ENCODE data around the gene DNAH11. TPM values are rescaled to one million over a fixed set of nuclear protein-coding genes. Genes with fewer than 3 reads are reported as not detected.

Gene DNAH11
- total and polyA plus RNA-seq, 9 of the 15 experiments (the other 6 are each of a cell fraction or from before 2014, with no cell fraction given) = under 0.01 TPM; not detected in 7

GRCh38 chr7:21918216-21918615, 375.4 kb downstream of the DNAH11 start (continued):
- no peak for TF ChIP-seq CBX1 (IDR thresholded peaks at IDR 0.05; ENCODE audit: low read depth)
- no peak for TF ChIP-seq SMAD1 (IDR thresholded peaks at IDR 0.05; ENCODE audit: low read depth, low read length, partially characterized antibody)
- no peak for TF ChIP-seq MTA2 (IDR thresholded peaks at IDR 0.05; ENCODE audit: low read depth)
- no peak for TF ChIP-seq SFPQ (IDR thresholded peaks at IDR 0.05; ENCODE audit: low read depth, low read length)
- no peak for TF ChIP-seq SP1 (CRISPR knock-in tag; IDR thresholded peaks at IDR 0.05)
- no peak for TF ChIP-seq ZNF740 (CRISPR knock-in tag; IDR thresholded peaks at IDR 0.05)
- TF ChIP-seq ZNF740 (tag; IDR thresholded peaks at IDR 0.05) = no peak
- TF ChIP-seq ZNF644 (tag; IDR thresholded peaks at IDR 0.05; ENCODE audit: low read depth) = no peak

GRCh38 chr7:21920936-21921335, 378.1 kb downstream of the DNAH11 start:
- H3K4me2 ChIP-seq (ENCODE audit: insufficient read depth, low read length) = no peak overlapping the region
- POLR2A ChIA-PET = interaction anchor here (0.6 kb wide), 1 partner anchor 64 kb away, joined by 3 read pairs; no protein-coding TSS in a partner anchor

More at GRCh38 chr7:21920936-21921335, 378.1 kb downstream of the DNAH11 start:
- FAIRE-seq (no peak), DNase-seq (ENCODE audit: extremely low read depth in 1 of 4, low spot score in 3 of 4) (no peak), ATAC-seq (no peak)
- Histone ChIP-seq H3K4me1 (replicated peaks in 1 of 2; ENCODE audit: control insufficient read depth in 2 of 2, insufficient read depth in 2 of 2, low read length in 2 of 2) (no peaks in the 10 kb centered on the region), H3K27ac (ENCODE audit: extremely low read depth, low read depth, low read length) (no peak overlapping the region), H3K79me2 (ENCODE audit: control insufficient read depth, insufficient read depth, low read length) (no peaks in the 10 kb centered on the region), H2AFZ (ENCODE audit: low read depth, low read length) (no peak overlapping the region), H3K36me3 (ENCODE audit: control insufficient read depth, insufficient read depth, low read length) (no peaks in the 10 kb centered on the region), H3K9me1 (ENCODE audit: control insufficient read depth, insufficient read depth, low read length) (no peaks in the 10 kb centered on the region), H3K27me3 (ENCODE audit: control insufficient read depth in 2 of 2, insufficient read depth in 2 of 2, low read length in 2 of 2) (peaks cover 0 to 3% of the 10 kb centered on the region in 2 experiments; a peak in 1 of 5 replicates), H3K9me3 (replicated peaks; ENCODE audit: control insufficient read depth, insufficient read depth, low read depth, low read length) (no peaks in the 10 kb centered on the region), H3K4me3 (no peak overlapping the region), H3K9ac (ENCODE audit: insufficient read depth in 1 of 2, low read depth in 2 of 2, low read length in 2 of 2) (no peak overlapping the region), H4K20me1 (replicated peaks; ENCODE audit: control insufficient read depth, insufficient read depth, low read length) (no peaks in the 10 kb centered on the region)
- intact Hi-C loops (cut with micrococcal nuclease) = no loop called here
- in situ Hi-C loops (cut with MboI) = no loop called here
- CTCF ChIA-PET (ENCODE audit: low intra/inter-chr PET ratio) = interaction anchor here (0.7 kb wide), 1 partner anchor 180 kb away, joined by 3 read pairs; no protein-coding TSS in a partner anchor
- BruUV-seq (replicated peaks) = no TSS peak
- WGBS (ENCODE audit: insufficient coverage, low coverage, missing lambda C conversion rate) = 4% methylated on average over 3 of the region's 3 CpGs
- TF ChIP-seq ETV6 (IDR thresholded peaks at IDR 0.05; ENCODE audit: borderline replicate concordance in 1 of 2, low read depth in 2 of 2, low read length in 1 of 2) (no peak), ETV6 (CRISPR knock-in tag; IDR thresholded peaks at IDR 0.05; ENCODE audit: borderline replicate concordance) (no peak)

All from K562 (cell line).